ENCODE data around the gene EXD3.

The EXD3 gene

DNA sequence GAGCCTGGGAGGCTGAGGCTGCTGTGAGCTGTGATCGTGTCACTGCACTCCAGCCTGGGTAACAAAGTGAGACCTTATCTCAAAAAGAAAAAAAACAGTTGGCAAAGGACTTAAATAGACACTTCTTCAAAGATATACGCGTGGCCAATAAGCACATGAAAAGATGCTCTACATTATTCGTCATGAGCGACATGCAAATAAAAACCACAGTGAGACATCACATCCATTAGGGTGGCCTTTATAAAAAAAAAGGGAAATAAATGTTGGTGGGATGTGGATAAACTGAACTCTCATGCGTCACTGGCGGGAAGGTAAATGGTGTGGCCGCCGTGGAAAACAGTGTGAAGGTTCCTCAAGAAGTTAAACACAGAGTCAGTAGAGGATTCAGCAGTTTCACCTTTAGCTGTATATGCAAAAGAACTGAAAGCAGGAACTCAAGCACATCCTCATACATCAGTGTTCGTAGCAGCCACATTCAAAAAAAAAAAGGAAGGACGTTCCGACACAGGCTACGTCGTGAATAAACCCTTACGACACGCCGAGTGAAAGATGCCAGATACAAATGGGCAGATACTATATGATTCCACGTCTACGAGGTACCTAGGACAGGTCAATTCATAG, 96.4 kb downstream of the EXD3 start:
- TF ChIP-seq, protein P1, sequence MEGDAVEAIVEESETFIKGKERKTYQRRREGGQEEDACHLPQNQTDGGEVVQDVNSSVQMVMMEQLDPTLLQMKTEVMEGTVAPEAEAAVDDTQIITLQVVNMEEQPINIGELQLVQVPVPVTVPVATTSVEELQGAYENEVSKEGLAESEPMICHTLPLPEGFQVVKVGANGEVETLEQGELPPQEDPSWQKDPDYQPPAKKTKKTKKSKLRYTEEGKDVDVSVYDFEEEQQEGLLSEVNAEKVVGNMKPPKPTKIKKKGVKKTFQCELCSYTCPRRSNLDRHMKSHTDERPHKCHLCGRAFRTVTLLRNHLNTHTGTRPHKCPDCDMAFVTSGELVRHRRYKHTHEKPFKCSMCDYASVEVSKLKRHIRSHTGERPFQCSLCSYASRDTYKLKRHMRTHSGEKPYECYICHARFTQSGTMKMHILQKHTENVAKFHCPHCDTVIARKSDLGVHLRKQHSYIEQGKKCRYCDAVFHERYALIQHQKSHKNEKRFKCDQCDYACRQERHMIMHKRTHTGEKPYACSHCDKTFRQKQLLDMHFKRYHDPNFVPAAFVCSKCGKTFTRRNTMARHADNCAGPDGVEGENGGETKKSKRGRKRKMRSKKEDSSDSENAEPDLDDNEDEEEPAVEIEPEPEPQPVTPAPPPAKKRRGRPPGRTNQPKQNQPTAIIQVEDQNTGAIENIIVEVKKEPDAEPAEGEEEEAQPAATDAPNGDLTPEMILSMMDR (IDR thresholded peaks at IDR 0.05; ENCODE audit: borderline replicate concordance, control extremely low read depth, extremely low read depth, insufficient read depth, missing control alignments): no peak
- in situ Hi-C loops (cut with MboI; ENCODE audit: low sequenced_read_pairs, unreplicated experiment): no loop called here
- peak; percentile 42 for DNase-seq (ENCODE audit: low spot score)

- DNase-seq (ENCODE audit: low spot score): no peak
- in situ Hi-C loops (cut with MboI; ENCODE audit: low sequenced_read_pairs, unreplicated experiment): no loop called here
- TF ChIP-seq, protein P1 (IDR thresholded peaks at IDR 0.05; ENCODE audit: borderline replicate concordance, control extremely low read depth, extremely low read depth, insufficient read depth, missing control alignments): no peak
Observed at GRCh38 chr9:137325799-137326198, 97.2 kb downstream of the EXD3 start.

DNA sequence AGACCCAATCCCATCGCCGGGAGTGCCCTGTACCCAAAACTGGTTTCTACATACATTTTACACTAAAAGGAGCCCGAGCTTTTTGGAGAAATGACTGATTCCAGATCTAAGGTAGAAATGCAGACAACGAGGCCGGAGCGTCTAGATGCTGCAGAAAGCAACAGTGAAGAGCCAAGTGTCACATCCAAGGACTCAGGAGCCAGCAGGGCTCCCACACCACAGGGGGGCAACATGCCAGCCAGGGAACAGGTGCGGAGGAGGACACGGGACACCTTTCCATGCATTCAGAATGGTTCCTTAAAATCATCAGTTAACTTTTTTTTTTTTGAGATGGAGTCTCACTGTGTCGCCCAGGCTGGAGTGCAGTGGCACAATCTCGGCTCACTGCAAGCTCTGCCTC, 97.8 kb downstream of the EXD3 start:
- in situ Hi-C loops (cut with MboI; ENCODE audit: low sequenced_read_pairs, unreplicated experiment): no loop called here
- TF ChIP-seq, protein P1 (IDR thresholded peaks at IDR 0.05; ENCODE audit: borderline replicate concordance, control extremely low read depth, extremely low read depth, insufficient read depth, missing control alignments): no peak
- no peak for DNase-seq (ENCODE audit: low spot score)

DNA sequence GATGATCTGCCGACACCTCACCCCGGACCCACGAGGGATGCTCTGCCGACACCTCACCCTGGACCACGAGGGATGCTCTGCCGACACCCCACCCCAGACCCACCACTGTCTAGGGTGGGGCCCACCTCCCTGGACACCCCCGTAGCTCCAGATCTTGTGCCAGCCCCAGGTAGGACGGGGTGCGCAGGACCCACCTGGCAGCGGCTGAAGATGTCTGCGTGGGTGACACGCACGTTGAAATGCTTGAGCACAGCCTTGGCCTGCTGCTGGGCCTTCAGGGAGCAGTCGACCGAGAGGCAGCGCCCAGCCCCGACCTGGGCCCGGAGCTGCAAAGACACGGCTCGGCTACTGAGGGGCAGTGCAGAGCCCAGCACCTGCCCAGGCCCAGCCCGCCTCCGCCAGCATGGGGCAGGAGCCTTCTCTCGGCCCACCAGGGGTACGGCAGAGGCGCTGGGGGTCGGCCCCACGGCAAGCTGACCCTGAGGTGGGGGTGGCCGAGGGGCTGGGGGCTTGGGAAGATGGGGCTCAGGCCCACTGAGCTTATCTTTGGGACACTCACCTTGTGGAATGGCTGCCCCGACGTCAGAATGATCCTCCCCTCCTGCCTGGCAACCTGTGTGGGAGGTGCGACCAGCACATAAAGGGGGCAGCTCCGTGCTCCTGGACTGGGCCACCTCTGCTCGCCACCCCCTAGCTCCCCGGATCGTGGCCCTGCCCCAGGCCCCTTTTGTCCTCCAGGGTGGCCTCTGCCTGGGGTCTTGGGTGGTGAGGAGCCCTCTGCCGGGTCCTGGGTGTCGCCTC, 99.2 kb downstream of the EXD3 start:
- in situ Hi-C loops (cut with MboI; ENCODE audit: low sequenced_read_pairs, unreplicated experiment): no loop called here
- TF ChIP-seq, protein P1 (IDR thresholded peaks at IDR 0.05; ENCODE audit: borderline replicate concordance, control extremely low read depth, extremely low read depth, insufficient read depth, missing control alignments): no peak

DNA sequence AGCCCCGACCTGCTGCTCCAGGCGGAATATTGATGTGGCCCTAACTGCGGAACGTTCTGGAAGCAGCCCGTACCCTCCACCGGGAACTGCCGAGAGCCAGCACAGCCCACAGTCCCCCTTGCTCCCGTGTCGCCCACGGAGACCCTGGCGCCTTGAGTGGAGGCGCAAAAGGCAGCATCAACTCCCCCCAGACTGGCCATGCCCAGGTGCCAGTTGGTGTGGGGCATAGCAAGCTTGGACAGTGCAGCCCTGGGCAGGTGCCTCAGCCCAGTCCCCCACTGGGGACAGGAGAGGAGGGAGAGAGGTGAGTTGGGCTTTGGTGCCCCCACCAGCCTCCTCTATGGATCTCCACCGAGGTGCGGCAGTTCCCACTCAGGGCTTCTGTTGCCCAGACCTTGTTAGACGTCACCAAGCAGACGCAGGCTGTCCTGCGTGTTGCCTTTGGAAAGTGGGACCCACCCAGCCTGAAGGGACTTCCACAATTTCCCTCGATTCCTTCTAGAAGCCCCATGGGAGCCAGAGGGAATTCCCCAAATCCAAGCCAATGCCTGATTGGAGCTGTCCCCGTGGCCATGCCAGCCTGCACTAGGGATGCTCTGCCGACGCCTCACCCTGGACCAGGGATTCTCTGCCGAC, 101.1 kb downstream of the EXD3 start:
- in situ Hi-C loops (cut with MboI; ENCODE audit: low sequenced_read_pairs, unreplicated experiment): no loop called here
- TF ChIP-seq, protein P1 (IDR thresholded peaks at IDR 0.05; ENCODE audit: borderline replicate concordance, control extremely low read depth, extremely low read depth, insufficient read depth, missing control alignments): no peak
- DNase-seq (ENCODE audit: low spot score): peak; percentile 24

More for the DNA sequence above, 99.2 kb downstream of the EXD3 start:
- DNase-seq (ENCODE audit: low spot score): no peak

GRCh38 chr9:137320555-137321384, 102.2 kb downstream of the EXD3 start:
- TF ChIP-seq, protein P1 (IDR thresholded peaks at IDR 0.05; ENCODE audit: borderline replicate concordance, control extremely low read depth, extremely low read depth, insufficient read depth, missing control alignments): no peak
- peak; percentile 75 for DNase-seq (ENCODE audit: low spot score)
- in situ Hi-C loops (cut with MboI; ENCODE audit: low sequenced_read_pairs, unreplicated experiment): no loop called here
